ENCODE data around the gene GRIK4. TPM values are rescaled to one million over a fixed set of nuclear protein-coding genes. Genes with fewer than 3 reads are reported as not detected.
A peak's percentile ranks its signal among the peaks of the same experiment; 100 is the strongest.
"Not testable (repeated sequence)": the region's sequence is repeated elsewhere in the genome, so short reads cannot be mapped to it uniquely, and the experiment has no call there.

GRIK4 gene
- not detected for polyA plus RNA-seq (2013, experiment 1 of 2; ENCODE audit: insufficient read length)
- polyA plus RNA-seq (2013, experiment 2 of 2; ENCODE audit: insufficient read length): 0.16 TPM

GRCh38 chr11:120511116-120511819, at the start of gene GRIK4:
TSS of gene GRIK4 (plus strand) at chr11:120511748. CDS start at chr11:120660319, 148,571 bp downstream.
- peak; percentile 69 for DNase-seq

DNA sequence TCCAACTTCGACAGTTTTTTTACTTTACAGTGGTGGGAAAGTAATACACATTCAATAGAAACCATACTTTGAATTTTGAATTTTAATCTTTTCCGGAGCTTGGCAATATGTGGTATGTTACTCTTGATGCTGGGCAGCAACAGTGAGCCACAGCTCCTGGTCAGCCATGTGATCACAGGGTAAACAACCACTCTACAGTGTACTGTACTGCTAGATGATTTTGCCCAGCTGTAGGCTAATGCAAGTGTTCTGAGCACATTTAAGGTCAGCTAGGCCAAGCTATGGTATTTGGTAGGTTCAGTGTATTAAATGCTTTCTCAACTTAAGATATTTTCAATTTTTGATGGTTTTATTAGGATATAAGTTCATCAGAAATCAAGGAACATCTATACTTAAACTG, 48.7 kb upstream of the GRIK4 start:
- no peak for DNase-seq

DNA sequence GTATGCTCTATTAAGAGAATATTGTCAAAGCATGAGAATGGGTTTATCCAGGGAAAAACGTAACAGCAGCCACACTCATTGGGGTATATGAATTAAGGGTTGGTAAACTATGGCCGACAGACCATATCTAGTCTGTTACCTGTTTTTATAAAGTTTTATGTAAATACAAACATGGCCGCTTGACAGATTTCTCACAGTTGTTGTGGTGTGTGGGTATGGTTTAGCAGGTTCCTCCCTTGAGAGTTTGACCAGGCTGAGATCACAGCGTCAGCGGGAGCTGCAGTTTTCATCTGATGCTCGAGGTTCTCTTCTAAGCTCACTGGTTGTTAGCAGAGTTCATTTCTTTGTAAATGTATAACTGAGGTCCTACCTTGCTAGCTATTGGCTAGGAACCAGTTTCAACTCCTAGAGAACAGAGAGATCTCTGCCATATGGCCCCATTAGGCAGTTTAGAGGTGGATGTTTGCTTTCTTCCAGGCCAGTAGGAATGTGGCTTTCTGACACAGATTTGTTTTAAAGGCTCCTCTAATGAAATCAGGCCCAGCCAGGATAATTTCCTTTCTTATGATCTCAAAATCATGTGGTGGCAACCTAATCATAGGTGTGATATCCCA, 45.5 kb upstream of the GRIK4 start:
- DNase-seq: no peak

DNA sequence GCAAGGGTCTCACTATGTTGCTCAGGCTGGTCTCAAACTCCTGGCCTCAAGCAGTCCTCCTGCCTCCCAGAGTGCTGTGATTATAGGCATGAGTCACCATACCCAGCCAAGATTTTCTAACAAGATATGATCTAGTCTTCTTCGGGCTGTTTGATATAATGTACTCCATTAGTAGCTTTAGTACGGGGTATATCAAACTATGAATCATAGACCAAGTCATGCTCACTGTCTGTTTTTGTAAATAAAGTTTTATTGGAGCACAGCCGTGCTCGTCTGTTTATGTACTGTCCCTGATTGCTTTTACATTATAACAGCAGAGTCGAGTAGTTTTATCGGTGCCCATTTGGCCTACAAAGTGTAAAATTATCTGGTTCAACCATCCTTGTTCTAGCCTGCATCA, 43.9 kb upstream of the GRIK4 start:
- peak; percentile 7 for DNase-seq

DNA sequence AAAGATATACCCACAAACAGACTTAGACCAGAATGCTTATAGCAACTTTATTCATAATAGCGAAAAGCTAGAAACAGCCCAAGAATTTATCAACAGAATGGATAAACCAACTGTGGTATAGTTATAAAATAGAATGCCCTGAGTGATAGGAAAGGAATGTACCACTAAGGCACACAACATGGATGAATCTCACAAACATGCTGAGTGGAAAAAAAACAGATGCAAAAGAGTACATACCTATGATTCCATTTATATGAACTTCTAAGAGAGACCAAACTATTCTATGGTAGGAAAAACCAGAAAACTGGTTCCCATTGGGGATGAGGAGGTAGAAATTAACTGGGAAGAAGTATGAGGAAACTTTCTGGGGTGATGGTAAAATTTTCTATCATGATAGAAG, 40.4 kb upstream of the GRIK4 start:
- peak; percentile 89 for DNase-seq

GRCh38 chr11:120471994-120472393, 39.6 kb upstream of the GRIK4 start:
- no peak for DNase-seq

DNA sequence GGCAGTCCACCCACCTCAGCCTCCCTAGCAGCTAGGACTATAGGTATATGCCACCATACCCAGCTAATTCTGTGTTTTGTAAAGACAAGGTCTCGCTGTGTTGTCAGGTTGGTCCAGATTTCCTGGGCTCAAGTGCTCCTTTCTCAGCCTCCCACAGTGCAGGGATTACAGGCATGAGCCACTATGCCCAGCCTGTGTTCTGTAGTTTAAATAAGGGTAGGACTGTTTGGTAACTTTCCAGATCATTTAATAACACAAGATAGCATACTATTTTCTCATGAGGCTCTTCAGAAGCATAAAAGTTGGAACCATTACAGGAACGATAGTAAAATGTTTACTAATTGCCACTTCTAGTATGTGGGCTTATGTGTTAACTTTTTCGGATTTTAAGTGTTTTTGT, 38.0 kb upstream of the GRIK4 start:
- DNase-seq: no peak

DNA sequence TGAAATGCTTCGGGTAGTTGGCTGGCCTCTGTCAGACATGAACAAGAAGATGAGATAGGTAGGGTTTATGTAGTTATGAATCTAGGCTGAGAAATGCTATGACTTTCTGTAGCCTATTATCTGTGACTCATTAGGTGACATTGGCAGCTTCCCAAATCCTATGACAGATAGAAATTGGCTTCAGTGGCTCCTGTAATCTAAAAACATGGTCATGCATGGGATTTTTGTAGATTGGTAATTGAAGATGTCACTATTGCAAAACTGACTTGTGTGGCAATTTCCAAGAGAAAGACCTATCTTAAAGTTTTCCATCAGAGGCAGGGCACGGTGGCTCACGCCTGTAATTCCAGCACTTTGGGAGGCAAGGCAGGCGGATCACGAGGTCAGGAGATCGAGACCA, 29.4 kb upstream of the GRIK4 start:
- DNase-seq: peak; percentile 55

DNA sequence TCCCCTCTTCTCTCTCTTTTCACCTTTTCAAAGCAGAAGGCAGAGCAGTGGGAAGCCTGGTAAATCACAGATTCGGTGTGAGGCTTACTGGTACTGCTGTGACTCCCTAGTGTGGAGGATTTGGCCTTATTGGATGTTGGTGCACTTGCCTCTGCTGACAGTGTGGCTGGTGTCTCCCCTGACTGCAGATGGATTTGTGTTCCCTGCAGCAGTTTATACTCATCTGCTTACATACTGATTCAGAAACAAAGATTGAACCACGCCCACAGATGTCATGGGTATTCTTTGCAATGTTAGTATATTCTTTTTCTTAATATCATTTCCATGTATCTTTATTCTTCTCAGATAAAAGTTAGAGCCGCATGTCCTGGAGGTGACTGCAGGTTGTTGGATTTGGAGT, 26.8 kb upstream of the GRIK4 start:
- no peak for DNase-seq

- no peak for DNase-seq
These were observed 25.4 kb upstream of the GRIK4 start for GRCh38 chr11:120486138-120486537.

DNA sequence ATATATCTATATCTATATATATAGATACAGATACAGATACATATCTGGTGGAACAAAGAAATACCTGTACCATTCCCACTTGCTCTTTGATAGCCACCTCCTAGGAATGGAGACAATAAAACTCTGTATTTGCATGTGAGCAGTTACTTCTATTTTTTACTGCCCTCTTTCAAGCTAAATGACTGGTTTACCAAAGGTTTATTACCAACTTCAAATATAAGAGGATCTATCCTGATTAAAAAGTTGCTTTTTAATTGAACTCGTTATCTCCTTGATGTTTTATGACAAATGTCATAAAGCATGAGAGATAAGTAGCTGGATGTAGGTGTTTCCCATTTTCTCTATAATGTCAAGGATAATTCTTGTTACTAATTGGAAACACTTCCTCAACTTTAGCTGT, 21.7 kb upstream of the GRIK4 start:
- no peak for DNase-seq

DNA sequence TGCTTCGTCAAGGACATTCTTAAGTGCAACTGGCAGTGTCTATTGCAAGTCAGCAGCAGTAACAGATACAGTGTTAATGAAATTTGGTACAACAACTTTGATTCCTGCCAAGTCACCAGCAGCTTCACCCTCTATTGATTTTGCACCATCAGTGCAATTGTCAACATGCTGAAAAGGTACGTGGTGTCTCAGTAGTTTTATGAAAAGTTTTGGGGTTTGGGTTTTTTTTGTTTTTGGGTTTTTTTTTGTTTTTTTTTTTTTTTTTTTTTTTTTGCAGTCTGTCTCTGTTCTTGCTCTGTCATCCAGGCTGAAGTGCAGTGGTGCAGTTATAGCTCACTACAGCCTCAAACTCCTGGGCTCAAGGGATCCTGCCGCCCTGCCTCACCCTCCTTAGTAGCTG, 19.1 kb upstream of the GRIK4 start:
- no peak for DNase-seq

DNA sequence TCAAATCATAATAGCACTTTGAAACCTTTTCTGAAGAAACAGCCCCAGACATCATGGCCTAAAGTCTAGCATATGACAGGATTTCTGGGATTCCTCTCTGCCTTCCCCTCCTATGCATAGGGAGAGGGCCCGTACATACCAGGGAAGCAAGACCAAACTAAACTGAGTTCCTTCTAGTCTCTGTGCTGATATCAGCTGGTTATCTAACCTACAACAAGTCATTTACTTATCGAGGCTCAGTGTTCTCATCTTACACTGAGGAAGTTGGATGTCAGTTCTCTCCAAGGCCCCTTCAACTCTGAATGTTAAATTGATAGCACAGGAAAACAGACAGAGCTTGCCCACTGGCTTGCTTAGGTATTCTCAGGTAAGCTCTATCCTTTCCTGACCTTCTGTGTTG, 17.0 kb upstream of the GRIK4 start:
- no peak for DNase-seq

GRCh38 chr11:120499088-120499487, 12.5 kb upstream of the GRIK4 start:
- no peak for DNase-seq

GRCh38 chr11:120499859-120500258, 11.7 kb upstream of the GRIK4 start:
- DNase-seq: no peak

DNA sequence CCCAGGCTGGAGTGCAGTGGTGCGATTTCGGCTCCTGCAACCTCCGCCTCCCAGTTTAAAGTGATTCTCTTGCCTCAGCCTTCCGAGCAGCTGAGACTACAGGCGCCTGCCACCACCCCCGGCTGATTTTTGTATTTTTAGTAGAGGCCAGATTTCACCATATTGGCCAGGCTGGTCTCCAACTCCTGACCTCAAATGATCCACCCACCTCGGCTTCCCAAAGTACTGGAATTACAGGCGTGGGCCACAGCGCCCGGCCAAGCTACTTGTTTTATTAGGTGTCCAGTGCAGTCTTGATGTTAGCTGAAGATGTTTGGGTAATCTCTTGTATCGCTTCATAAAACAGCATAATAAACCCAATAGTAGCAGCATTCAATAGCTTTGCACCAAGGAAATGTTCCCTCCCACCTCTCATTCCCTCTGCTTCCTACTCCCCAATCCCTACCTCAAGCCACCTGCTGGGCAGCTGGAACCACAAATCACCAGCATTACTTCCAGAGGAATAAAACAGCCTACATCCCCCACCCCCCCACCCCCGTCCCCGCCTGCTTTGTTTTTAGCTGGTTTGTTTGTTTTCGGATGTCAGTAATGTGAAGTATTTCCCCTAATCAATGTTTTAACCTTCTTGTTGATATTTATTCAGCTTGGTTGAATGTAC, 11.0 kb upstream of the GRIK4 start:
- DNase-seq: no peak

- no peak for DNase-seq
These were observed 10.1 kb upstream of the GRIK4 start for GRCh38 chr11:120501440-120501839.

DNA sequence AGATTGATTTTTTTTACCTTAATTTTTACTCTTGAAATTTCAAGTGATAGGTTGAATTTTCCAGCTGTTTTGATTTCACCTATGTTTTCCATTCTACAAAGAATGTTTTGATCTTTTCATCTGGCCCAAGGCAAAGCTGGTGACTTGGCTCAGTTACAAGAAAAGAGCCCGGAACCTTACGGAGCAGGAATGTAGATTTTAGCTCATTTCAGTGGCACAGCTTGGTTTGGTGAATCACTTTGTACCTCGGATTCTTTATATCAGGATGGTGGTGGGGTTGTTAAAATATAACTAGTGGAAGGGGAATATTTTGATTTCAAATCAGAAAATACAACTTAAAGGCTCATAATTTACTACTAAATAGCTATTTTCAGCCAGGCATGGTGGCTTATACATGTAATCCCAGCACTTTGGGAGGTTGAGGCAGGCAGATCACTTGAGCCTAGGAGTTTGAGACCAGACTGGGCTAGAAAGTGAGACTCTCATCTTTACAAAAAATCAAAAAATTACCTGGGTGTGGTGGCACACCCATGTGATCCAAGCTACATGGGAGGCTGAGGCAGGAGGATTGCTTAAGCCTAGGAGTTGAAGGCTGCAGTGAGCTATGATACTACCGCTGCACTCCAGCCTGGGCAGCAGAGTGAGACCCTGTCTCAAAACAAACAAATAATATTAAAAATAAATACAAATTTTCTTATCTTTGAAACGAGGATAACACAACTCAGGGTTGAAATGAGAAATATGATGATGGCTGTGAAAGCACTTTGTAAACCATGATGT, 9.4 kb upstream of the GRIK4 start:
- DNase-seq: no peak

- DNase-seq: not testable (repeated sequence)
These were observed 8.0 kb upstream of the GRIK4 start for GRCh38 chr11:120503529-120503928.

GRCh38 chr11:120505801-120506425, 5.6 kb upstream of the GRIK4 start:
- DNase-seq: no peak

DNA sequence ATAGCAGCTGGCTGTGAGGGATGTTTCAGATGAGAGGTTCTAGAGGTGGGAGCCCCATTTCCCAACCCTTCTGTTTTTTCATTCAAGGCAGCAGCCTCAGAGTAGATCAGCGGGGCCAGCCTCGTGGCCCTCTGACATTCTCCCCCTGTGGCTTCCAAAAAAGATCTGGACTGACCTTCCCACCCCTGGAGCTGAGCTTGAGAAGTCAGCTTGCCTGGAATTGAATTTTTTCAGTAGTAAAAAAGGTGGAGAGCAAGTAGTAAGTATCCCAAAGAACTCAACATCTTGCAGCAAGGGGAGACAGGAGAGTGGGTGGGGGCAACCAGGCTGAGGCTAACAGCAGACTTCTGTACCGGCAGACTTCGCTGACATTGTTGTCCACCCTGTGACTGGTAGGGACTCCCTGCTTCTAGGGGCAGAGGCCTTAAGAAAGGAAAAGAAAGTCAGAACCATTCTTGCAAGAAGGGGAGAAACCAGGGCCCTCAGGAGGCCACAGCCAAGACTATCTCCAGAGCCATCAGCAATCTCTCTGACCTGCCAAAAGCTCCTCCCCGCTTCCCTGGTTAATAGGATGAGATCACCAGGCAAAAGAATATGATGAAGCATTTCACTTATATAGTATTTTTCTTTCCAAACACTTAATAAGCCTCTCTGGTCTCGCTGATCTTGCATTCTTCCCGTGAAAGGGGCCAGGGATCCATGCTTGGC, 2.0 kb upstream of the GRIK4 start:
- no peak for DNase-seq
